NCI-H1092 (cell line): ENCODE measurements around the gene LNPK.
"Not testable (repeated sequence)": the region's sequence is repeated elsewhere in the genome, so short reads cannot be mapped to it uniquely, and the experiment has no call there.

Experiments
- DNase-seq: peaks from one replicate; lab custom pipeline; 2025; lab: John Stamatoyannopoulos, UW

The LNPK gene, protein sequence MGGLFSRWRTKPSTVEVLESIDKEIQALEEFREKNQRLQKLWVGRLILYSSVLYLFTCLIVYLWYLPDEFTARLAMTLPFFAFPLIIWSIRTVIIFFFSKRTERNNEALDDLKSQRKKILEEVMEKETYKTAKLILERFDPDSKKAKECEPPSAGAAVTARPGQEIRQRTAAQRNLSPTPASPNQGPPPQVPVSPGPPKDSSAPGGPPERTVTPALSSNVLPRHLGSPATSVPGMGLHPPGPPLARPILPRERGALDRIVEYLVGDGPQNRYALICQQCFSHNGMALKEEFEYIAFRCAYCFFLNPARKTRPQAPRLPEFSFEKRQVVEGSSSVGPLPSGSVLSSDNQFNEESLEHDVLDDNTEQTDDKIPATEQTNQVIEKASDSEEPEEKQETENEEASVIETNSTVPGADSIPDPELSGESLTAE

GRCh38 chr2:176001916-176002687 is at the start of gene LNPK:
Gene LNPK (minus strand): TSS chr2:176002267. CDS start chr2:175995584, 6,683 bp downstream.
- DNase-seq: peak; percentile 83

DNA sequence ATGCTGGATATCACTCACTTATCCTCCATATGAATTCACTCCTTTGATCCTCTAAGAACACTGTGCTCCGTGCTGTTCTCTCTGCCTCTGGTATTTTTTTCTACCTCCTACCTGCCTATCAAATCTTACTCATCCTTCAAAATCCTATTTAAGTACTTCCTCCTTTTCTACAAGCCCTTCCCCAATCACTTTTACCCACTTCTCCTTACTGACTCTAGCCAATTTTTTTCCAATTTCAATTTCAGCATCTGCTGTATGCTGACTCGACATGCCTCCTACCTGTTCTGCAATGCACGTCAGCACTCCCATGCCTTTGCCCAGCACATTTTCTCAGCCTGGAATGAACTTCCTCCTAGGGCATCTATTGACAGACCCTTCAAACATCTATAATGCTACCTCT is 37.3 kb upstream of the LNPK start:
- DNase-seq: no peak

DNA sequence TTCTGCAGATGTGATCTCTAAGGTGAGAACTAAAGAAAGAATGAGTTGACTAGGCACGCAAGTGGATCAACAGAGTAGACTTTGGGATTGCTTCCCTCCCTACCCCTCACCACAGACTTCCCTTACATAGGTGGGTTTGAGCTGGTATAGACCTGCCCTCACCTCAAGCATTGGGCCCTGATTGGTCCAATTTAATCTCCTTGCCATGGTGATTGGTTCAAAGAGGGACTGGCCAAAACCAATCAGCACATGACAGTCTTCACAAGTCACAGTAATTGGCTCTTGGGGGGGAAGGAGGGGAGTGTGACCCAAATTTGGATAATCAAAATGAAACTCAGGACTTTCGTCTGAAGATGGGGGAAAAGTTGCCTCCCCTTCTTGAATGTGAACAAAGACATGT is 36.6 kb upstream of the LNPK start:
- no peak for DNase-seq

DNA sequence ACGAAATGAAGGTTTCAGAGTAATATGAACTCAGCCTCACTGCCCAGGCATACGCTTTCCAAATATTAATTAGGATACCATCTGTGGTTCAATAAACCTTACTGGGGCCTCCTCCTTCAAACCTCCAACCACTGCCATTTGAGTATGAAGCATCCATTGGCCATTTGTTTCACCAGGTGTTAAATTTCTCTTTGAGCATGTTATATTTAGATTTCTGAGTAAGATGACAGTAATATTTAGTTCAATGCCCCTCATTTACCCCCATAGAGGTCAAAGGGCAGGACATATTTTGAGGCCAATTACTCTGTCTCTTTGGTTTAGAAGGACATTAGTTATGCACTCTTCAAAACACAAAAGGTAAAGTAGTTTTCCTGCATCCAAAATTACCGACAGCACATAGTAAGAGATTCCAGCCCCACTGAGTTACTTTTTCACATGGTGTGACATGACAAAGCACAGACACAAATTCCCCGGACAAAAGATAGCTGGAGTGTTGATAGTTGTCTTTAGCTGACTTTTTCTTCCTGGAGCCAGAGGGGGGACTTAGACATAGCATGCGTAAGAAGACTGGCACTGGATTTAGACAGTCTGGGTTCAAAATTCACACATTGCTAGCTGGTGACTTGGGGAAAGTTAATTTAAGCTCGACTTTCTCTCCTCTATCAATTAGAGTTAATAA is 33.1 kb upstream of the LNPK start:
- DNase-seq: no peak

- no peak for DNase-seq
Observed at GRCh38 chr2:176027806-176028205, 25.7 kb upstream of the LNPK start.

DNA sequence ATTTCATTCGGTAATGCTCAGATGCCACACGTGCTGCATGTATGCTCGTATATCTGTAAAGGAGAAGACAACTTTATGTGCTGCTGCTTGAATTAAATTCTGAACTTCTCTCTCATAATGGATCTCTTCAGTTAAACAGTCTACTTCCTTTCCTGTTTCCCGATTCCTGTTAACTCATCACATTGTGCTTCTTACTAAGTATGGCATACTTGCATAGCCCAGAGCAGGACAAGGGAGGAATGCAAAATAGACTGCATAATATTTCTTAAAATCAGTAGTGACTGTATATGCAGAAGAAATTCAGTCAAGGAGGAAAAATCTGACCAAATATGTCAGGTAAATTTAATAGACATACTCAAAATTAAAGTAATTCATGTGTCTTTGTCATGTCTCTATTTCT is 23.9 kb upstream of the LNPK start:
- DNase-seq: no peak

DNA sequence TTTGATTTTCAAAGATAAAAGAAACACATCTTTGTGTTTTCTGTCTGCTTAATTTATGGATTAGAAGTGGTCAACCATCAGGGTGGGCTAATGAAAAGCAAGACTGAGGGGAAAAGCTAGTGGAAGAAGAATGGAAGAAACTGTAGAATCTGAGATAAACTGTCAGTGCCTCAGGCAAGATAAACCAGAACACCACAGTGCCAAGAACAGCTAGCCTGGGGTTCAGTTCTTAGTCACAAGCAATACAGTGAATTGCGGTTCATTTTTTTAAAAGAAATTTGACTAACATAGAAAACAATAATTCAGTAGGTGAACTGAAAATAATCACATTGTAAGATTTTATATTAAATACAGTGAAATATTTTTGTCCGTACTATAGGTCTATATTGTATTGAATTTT is 22.0 kb upstream of the LNPK start:
- no peak for DNase-seq

DNA sequence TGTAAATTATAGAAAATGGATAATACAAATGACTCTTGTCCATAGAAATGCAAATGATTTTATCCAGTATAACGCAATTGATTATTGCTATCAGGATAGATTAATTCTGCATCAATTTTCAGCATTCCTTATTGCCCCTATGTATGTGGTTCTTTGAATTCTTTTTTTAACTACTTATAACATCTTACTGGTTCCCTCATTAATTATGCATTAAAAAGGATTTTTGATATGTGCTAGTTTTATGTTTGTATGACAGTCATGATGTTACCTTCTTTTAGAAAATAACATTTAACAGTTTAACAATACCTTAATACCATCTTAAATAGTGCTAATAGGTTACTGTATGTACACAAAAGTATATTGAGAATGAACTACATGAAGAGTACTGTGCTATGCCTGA is 20.0 kb upstream of the LNPK start:
- DNase-seq: no peak

GRCh38 chr2:176020400-176020799 is 18.3 kb upstream of the LNPK start:
- DNase-seq: no peak

- no peak for DNase-seq
Observed at GRCh38 chr2:176018708-176019107, 16.6 kb upstream of the LNPK start.

- DNase-seq: no peak
Observed at GRCh38 chr2:176009445-176009844, 7.4 kb upstream of the LNPK start.

GRCh38 chr2:176004934-176005333 is 2.9 kb upstream of the LNPK start:
- DNase-seq: no peak

GRCh38 chr2:176003958-176004357 is 1.9 kb upstream of the LNPK start:
- no peak for DNase-seq

GRCh38 chr2:176002688-176003210 is 682 bp upstream of the LNPK start:
- peak; percentile 41 for DNase-seq

- peak; percentile 24 for DNase-seq
Observed at GRCh38 chr2:176001281-176001915, 669 bp downstream of the LNPK start.

- DNase-seq: no peak
Observed at GRCh38 chr2:175999283-175999819, 2.7 kb downstream of the LNPK start.

DNA sequence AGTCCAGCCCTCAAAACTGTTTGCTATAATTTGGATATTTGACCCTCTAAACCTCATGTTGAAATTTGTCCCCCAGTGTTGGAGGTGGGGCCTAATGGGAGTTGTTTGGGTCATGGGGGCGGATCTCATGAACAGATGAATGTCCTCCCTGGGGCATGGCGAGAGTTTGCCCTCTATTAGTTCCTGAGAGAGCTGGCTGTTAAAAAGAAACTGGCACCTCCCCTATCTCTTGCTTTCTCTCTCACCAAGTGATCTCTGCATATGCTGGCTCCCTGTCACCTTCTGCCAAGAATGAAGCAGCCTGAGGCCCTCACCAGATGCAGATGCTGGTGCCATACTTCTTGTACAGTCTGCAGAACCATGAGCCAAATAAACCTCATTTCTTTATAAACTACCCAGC is 12.0 kb downstream of the LNPK start:
- no peak for DNase-seq

DNA sequence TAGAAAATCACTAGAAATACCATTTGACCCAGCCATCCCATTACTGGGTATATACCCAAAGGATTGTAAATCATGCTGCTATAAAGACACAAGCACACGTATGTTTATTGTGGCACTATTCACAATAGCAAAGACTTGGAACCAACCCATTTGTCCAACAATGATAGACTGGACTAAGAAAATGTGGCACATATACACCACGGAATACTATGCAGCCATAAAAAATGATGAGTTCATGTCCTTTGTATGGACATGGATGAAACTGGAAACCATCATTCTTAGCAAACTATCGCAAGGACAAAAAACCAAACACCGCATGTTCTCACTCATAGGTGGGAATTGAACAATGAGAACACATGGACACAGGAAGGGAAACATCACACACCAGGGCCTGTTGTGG is 14.9 kb downstream of the LNPK start:
- DNase-seq: not testable (repeated sequence)

DNA sequence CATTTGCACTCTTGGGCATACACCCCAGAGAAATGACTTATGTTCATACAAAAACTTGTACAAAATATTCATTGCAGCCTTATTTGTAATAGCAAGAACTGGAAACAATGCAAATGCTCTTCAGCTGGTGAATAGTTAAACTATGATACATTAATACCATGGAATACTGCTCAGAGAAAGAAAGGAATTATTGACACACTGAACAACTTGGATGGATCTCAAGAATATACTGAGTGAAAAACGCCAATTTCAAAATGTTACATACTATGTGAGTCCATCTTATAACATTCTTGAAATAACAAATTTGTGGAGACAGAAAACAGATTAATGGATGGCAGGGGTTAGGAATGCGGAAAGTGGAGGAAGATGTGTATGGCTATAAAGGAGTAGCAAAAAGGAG is 17.2 kb downstream of the LNPK start:
- no peak for DNase-seq

GRCh38 chr2:175981551-175981950 is 20.5 kb downstream of the LNPK start:
- no peak for DNase-seq

DNA sequence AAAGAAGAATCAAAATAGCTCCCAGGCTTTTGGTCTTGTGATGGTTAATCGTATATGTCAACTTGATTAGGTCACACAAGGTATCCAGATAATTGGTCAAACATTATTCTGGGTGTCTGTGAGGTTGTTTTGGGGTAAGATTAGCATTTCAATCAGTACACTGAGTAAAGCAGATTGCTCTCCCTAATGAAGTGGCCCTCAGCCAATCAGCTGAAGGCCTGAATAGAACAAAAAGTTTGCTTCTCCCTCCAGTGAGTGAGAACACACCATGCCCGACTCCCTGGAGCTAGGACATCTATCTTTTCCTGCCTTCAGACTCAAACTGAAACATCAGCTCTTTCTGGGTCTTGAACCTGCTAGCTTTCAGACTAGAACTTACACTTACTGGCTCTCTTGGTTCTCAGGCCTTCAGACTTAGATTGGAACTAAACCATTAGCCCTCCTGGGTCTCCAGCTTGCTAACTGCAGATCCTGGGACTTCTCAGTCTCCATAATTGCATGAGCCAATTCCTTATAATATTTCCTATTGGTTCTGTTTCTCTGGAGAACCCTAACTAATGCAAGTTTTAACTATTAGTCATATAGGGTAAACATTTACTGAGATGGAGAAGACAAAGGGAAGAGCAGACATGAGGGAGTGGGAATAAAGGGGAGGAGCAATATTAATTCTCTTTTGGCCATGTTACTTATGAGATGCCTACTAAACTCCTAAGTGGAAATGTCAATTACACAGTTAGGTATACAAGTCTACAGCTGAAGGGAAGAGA is 25.5 kb downstream of the LNPK start:
- no peak for DNase-seq
